RCC 7860 (cell line): ENCODE measurements around the gene GALNT15.

Source experiments
- DNase-seq: peaks from one replicate; pipeline ENCODE4 v3.0.0-alpha.2; 2015; ENCODE audit warnings: low spot score
- FAIRE-seq: peaks from 2 replicates; lab custom pipeline; 2012; peaks lifted over from hg19 to GRCh38; lab: Jason Lieb, UNC

GALNT15 gene

GRCh38 chr3:16279010-16279801 is 104.7 kb downstream of the GALNT15 start:
- FAIRE-seq (no peak), DNase-seq (no peak)

DNA sequence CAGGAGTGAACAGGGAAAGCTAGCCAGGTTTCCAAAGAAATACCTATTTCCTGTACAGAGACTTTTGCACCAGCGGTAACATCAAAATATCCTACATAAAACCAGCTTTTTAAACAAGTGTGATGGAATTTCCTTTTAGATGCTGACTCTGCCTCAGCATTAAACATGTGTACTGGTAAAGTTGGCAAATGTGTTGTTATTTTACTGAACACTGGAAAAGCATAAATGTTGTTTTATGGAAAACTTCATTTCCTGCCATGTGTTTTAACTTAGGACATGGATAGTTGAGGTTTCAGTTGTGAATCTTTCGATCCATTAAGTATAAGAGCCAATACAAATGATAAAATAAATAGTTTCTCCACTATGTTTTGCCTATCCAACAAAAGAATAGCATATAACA is 106.2 kb downstream of the GALNT15 start:
- FAIRE-seq (no peak), DNase-seq (no peak)
